GM12878 (cell line): ENCODE results near the gene ANK2. TPM values are rescaled to one million over a fixed set of nuclear protein-coding genes. Genes with fewer than 3 reads are reported as not detected.

Source experiments
- ATAC-seq: fragments of 200-7000 bp; cut with Tn5 transposase; 3 replicates; pipeline ENCODE4 v1.9.1; 2020; ENCODE audit warnings: mild to moderate bottlenecking, moderate library complexity
- BruUV-seq: library from RNA; stranded (reverse); fragments of 400-500 nt; replicated peaks from 2 replicates; lab custom pipeline; 2021; lab: Mats Ljungman, UMichigan
- CTCF ChIA-PET: fragments of 300-600 bp; sonication (Branson Sonifier 250); formaldehyde crosslinking; extraction: SDS; loops from one replicate; lab custom pipeline; 2021; ENCODE audit warnings: inconsistent platforms; lab: Yijun Ruan, JAX
- POLR2A ChIA-PET: fragments of 350-600 bp; formaldehyde crosslinking; extraction: SDS; loops from one replicate; lab custom pipeline; 2021; ENCODE audit warnings: inconsistent platforms; lab: Charles Lee
- RAD21 ChIA-PET: fragments of 300-600 bp; sonication (Branson Sonifier 250); formaldehyde crosslinking; loops from one replicate; lab custom pipeline; 2023; ENCODE audit warnings: antibody characterized with exemption; ENCODE audit not compliant: unreplicated experiment; lab: Charles Lee
- SMC1A ChIA-PET: fragments of 300-600 bp; sonication (Branson Sonifier 250); formaldehyde crosslinking; loops from one replicate; lab custom pipeline; 2023; ENCODE audit not compliant: unreplicated experiment, uncharacterized antibody; lab: Charles Lee
- DNase-seq: peaks from one replicate; pipeline ENCODE4 v3.0.0-alpha.2; 2011; ENCODE audit warnings: low read depth, low spot score
- FAIRE-seq: peaks from 3 replicates; lab custom pipeline; 2011; peaks lifted over from hg19 to GRCh38; lab: Jason Lieb, UNC
- H2AFZ ChIP-seq: 2 replicates; pipeline ENCODE4 v1.6.0; 2011; ENCODE audit warnings: low read depth, low read length, control low read depth; ENCODE audit not compliant: control insufficient read depth
- H3K27ac ChIP-seq: 2 replicates; pipeline ENCODE4 v1.5.1; 2011; ENCODE audit warnings: control low read depth; ENCODE audit not compliant: control insufficient read depth, insufficient read depth
- H3K27me3 ChIP-seq, 2 experiments: replicated peaks in 1 of 2; 2 replicates each; pipeline versions ENCODE4 v1.6.0 to v1.6.1; 2011; ENCODE audit warnings: low read length in 1 of 2; ENCODE audit not compliant: control insufficient read depth in 2 of 2, insufficient read depth in 2 of 2
- H3K36me3 ChIP-seq, 2 experiments: 2 replicates each; pipeline ENCODE4 v1.5.1; 2011; ENCODE audit warnings: low read length in 1 of 2; ENCODE audit not compliant: control insufficient read depth in 2 of 2, insufficient read depth in 2 of 2
- H3K4me1 ChIP-seq: 2 replicates; pipeline ENCODE4 v1.6.1; 2011; ENCODE audit warnings: mild to moderate bottlenecking, low read length, moderate library complexity, mixed read lengths; ENCODE audit not compliant: control insufficient read depth, insufficient read depth
- H3K4me2 ChIP-seq: 2 replicates; pipeline ENCODE4 v1.6.0; 2011; ENCODE audit warnings: control low read depth; ENCODE audit not compliant: control insufficient read depth, insufficient read depth
- H3K4me3 ChIP-seq: fragments of 200-600 bp; sonication (generic); 2 replicates; pipeline ENCODE4 v1.5.1; 2016
- H3K79me2 ChIP-seq: 2 replicates; pipeline ENCODE4 v1.6.0; 2011; ENCODE audit warnings: low read length; ENCODE audit not compliant: control insufficient read depth, insufficient read depth
- H3K9ac ChIP-seq: 2 replicates; pipeline ENCODE4 v1.8.0; 2011; ENCODE audit warnings: low read length, control low read depth, mixed read lengths; ENCODE audit not compliant: control insufficient read depth, insufficient read depth
- H3K9me3 ChIP-seq: replicated peaks from 3 replicates; pipeline ENCODE4 v1.5.1; 2011; ENCODE audit warnings: mild to moderate bottlenecking, low read length; ENCODE audit not compliant: control insufficient read depth, insufficient read depth
- H4K20me1 ChIP-seq: 2 replicates; pipeline ENCODE4 v1.6.0; 2011; ENCODE audit not compliant: control insufficient read depth, insufficient read depth
- HDGF ChIP-seq: fragments of 450-650 bp; IDR thresholded peaks from 2 replicates; pipeline ENCODE4 v1.6.1; 2016; ENCODE audit warnings: antibody characterized with exemption
- KAT2A ChIP-seq: conservative IDR thresholded peaks from 2 replicates; pipeline ENCODE4 v1.6.1; 2011; ENCODE audit warnings: low read depth, low read length; ENCODE audit not compliant: control insufficient read depth
- MEF2A ChIP-seq: IDR thresholded peaks from 2 replicates; pipeline ENCODE4 v1.6.1; 2011; ENCODE audit warnings: low read depth, mild to moderate bottlenecking, low read length, moderate library complexity; ENCODE audit not compliant: insufficient read depth
- MYC ChIP-seq: IDR thresholded peaks from 2 replicates; pipeline ENCODE4 v1.6.1; 2011; ENCODE audit warnings: mild to moderate bottlenecking, low read length, moderate library complexity, inconsistent platforms; ENCODE audit not compliant: insufficient read depth, insufficient replicate concordance, insufficient read length, severe bottlenecking
- NFYB ChIP-seq: IDR thresholded peaks from 2 replicates; pipeline ENCODE4 v1.6.1; 2011; ENCODE audit warnings: low read depth, mild to moderate bottlenecking, low read length, improper control_type of control experiment, moderate library complexity; ENCODE audit not compliant: insufficient read depth
- RAD21 ChIP-seq: IDR thresholded peaks from 2 replicates; pipeline ENCODE4 v1.6.1; 2011; ENCODE audit warnings: mild to moderate bottlenecking, low read depth, low read length, moderate library complexity; ENCODE audit not compliant: insufficient read depth
- RB1 ChIP-seq: fragments of 450-650 bp; formaldehyde crosslinking; IDR thresholded peaks from 2 replicates; pipeline ENCODE4 v1.6.1; 2017; ENCODE audit warnings: mild to moderate bottlenecking, borderline replicate concordance
- SMC3 ChIP-seq: IDR thresholded peaks from 2 replicates; pipeline ENCODE4 v1.6.1; 2011; ENCODE audit warnings: low read length, improper control_type of control experiment, borderline replicate concordance
- STAT3 ChIP-seq: IDR thresholded peaks from 2 replicates; pipeline ENCODE4 v1.6.1; 2011; ENCODE audit warnings: low read depth, low read length, improper control_type of control experiment
- TCF3 ChIP-seq: IDR thresholded peaks from 2 replicates; pipeline ENCODE4 v1.6.1; 2012; ENCODE audit warnings: low read depth, mild to moderate bottlenecking, low read length, borderline replicate concordance; ENCODE audit not compliant: insufficient read depth
- ZNF217 ChIP-seq: fragments of 450-650 bp; IDR thresholded peaks from 2 replicates; pipeline ENCODE4 v1.6.1; 2017; ENCODE audit warnings: antibody characterized with exemption, mild to moderate bottlenecking
- WGBS: methylation state at CpG from one replicate; pipeline ENCODE4 v1.1.6; 2016; ENCODE audit warnings: low lambda C conversion rate; ENCODE audit not compliant: insufficient replicate concordance, insufficient coverage; ENCODE audit errors: missing lambda C conversion rate; 5-methylcytosine and 5-hydroxymethylcytosine counted together
- in situ Hi-C: fragments of 300-500 bp; cut with MboI; formaldehyde crosslinking; loops from 9 replicates; pipeline ENCODE4 v1.14.3; 2018; ENCODE audit warnings: mixed read lengths
- intact Hi-C: fragments of 100-400 bp; cut with micrococcal nuclease; formaldehyde crosslinking; loops from one replicate; pipeline ENCODE4 v1.14.2; 2022; ENCODE audit not compliant: unreplicated experiment
- polyA plus RNA-seq, 11 experiments: library from polyadenylated mRNA; depleted of rRNA in 4 of 11; unstranded in 6 of 11; stranded (reverse) in 5 of 11; fragments of >200 nt; fragmentation: Nextera tagmentation in 4 of 11; fragmentation: Illumina TruSeq in 1 of 11; extraction: Ambion mirVana in 4 of 11; extraction: Trizol in 1 of 11; gene quantifications; 1 replicate in 1 of 11; 2 replicates in 10 of 11; pipeline versions ENCODE4 v1.2.1 to v1.2.3, GENCODE V29; 2011 to 2016; ENCODE audit warnings: inconsistent platforms in 2 of 11, missing spikeins in 2 of 11, low read depth in 1 of 11
- total RNA-seq, 4 experiments: library from RNA; depleted of rRNA in 3 of 4; stranded (reverse); fragments of >200 nt in 3 of 4; fragmentation: Illumina TruSeq in 1 of 4; extraction: Trizol in 1 of 4; gene quantifications; 2 replicates each; pipeline versions ENCODE4 v1.2.1 to v1.2.3, GENCODE V29; 2013 to 2021
- TF ChIP-seq, protein P1 (sequence below): fragments of 450-650 bp; IDR thresholded peaks from 2 replicates; pipeline ENCODE4 v1.6.1; 2018; ENCODE audit warnings: borderline replicate concordance, mild to moderate bottlenecking; ENCODE audit not compliant: partially characterized antibody
- TF ChIP-seq, protein P2 (sequence below): fragments of 450-650 bp; IDR thresholded peaks from 2 replicates; pipeline ENCODE4 v1.6.1; 2017; ENCODE audit warnings: mild to moderate bottlenecking, moderate library complexity
- TF ChIP-seq, protein P3 (sequence below): IDR thresholded peaks from 2 replicates; pipeline ENCODE4 v1.6.1; 2011; ENCODE audit warnings: low read depth, low read length, improper control_type of control experiment, borderline replicate concordance

Gene ANK2
- total and polyA plus RNA-seq, 10 of the 15 experiments (the other 5 are each of a cell fraction or from before 2014, with no cell fraction given) = 1.6 to 13.0 (median 4.1) TPM

DNA sequence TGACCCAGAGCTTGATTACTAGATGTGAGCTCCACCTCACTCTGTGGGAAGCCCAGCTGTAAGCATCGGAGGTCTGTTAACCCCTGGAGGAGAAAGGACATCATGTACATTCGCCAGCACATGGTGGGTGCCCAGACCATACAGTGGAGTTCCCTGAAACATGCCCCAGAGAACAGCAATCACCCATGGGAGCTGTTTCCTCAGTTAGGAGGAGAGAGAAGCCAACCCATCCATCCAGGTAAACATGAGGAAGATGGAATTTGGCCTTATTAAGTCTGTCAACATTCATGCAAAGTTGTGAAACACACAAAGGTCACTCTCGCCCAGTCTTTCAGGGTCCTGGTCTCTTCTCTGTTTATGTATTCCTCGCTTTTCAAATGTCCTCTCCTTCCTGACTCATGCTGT is 354.7 kb downstream of the ANK2 start (continued):
- TF ChIP-seq, protein P1, sequence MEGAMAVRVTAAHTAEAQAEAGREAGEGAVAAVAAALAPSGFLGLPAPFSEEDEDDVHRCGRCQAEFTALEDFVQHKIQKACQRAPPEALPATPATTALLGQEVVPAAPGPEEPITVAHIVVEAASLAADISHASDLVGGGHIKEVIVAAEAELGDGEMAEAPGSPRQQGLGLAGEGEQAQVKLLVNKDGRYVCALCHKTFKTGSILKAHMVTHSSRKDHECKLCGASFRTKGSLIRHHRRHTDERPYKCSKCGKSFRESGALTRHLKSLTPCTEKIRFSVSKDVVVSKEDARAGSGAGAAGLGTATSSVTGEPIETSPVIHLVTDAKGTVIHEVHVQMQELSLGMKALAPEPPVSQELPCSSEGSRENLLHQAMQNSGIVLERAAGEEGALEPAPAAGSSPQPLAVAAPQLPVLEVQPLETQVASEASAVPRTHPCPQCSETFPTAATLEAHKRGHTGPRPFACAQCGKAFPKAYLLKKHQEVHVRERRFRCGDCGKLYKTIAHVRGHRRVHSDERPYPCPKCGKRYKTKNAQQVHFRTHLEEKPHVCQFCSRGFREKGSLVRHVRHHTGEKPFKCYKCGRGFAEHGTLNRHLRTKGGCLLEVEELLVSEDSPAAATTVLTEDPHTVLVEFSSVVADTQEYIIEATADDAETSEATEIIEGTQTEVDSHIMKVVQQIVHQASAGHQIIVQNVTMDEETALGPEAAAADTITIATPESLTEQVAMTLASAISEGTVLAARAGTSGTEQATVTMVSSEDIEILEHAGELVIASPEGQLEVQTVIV = no peak
- TF ChIP-seq TCF3 (no peak), HDGF (no peak), RB1 (no peak), ZNF217 (no peak)

DNA sequence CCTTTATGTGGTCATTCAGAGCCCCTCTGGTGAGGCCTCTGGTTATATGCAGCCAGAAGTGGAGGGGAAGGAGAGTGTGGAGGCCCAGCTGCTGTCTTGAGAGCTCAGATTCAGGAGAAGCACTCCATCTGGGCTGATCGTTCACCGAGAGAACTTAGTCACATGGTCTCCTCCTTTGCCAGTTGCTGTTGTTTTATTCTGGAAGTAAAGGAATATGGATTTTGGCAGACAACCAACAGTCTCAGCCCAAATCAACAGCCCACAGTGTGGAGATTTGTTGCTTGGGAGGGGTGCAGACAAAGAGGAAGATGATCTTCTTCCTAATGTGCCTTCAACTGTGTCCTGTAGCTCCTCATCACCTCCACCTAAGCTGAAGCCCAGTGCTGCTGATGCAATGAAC is 355.4 kb downstream of the ANK2 start:
- CTCF ChIA-PET = interaction anchor here (1.2 to 2.2 kb wide), 3 partner anchors 9 to 776 kb away, joined by 3 to 10 read pairs (median 3); no protein-coding TSS in a partner anchor
- no peak for FAIRE-seq
- TF ChIP-seq MEF2A = no peak
- no peak for TF ChIP-seq KAT2A
- TF ChIP-seq STAT3 = no peak
- TF ChIP-seq NFYB = no peak
- TF ChIP-seq, protein P2, sequence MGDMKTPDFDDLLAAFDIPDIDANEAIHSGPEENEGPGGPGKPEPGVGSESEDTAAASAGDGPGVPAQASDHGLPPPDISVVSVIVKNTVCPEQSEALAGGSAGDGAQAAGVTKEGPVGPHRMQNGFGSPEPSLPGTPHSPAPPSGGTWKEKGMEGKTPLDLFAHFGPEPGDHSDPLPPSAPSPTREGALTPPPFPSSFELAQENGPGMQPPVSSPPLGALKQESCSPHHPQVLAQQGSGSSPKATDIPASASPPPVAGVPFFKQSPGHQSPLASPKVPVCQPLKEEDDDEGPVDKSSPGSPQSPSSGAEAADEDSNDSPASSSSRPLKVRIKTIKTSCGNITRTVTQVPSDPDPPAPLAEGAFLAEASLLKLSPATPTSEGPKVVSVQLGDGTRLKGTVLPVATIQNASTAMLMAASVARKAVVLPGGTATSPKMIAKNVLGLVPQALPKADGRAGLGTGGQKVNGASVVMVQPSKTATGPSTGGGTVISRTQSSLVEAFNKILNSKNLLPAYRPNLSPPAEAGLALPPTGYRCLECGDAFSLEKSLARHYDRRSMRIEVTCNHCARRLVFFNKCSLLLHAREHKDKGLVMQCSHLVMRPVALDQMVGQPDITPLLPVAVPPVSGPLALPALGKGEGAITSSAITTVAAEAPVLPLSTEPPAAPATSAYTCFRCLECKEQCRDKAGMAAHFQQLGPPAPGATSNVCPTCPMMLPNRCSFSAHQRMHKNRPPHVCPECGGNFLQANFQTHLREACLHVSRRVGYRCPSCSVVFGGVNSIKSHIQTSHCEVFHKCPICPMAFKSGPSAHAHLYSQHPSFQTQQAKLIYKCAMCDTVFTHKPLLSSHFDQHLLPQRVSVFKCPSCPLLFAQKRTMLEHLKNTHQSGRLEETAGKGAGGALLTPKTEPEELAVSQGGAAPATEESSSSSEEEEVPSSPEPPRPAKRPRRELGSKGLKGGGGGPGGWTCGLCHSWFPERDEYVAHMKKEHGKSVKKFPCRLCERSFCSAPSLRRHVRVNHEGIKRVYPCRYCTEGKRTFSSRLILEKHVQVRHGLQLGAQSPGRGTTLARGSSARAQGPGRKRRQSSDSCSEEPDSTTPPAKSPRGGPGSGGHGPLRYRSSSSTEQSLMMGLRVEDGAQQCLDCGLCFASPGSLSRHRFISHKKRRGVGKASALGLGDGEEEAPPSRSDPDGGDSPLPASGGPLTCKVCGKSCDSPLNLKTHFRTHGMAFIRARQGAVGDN = no peak
- TF ChIP-seq, protein P3, sequence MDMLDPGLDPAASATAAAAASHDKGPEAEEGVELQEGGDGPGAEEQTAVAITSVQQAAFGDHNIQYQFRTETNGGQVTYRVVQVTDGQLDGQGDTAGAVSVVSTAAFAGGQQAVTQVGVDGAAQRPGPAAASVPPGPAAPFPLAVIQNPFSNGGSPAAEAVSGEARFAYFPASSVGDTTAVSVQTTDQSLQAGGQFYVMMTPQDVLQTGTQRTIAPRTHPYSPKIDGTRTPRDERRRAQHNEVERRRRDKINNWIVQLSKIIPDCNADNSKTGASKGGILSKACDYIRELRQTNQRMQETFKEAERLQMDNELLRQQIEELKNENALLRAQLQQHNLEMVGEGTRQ = no peak
- no peak for TF ChIP-seq RAD21
- TF ChIP-seq SMC3 = no peak
- no peak for TF ChIP-seq MYC

More for the DNA sequence above, 355.4 kb downstream of the ANK2 start:
- POLR2A ChIA-PET = interaction anchor here (1.6 kb wide), 1 partner anchor 143 kb away, joined by 3 read pairs; no protein-coding TSS in a partner anchor
- Histone ChIP-seq H3K9ac (no peak overlapping the region), H3K79me2 (no peaks in the 10 kb centered on the region), H3K4me2 (no peak overlapping the region), H3K4me1 (no peaks in the 10 kb centered on the region), H3K9me3 (no peaks in the 10 kb centered on the region; the same call in 2 of the 3 replicates), H3K4me3 (no peak overlapping the region), H3K27ac (no peak overlapping the region), H4K20me1 (no peaks in the 10 kb centered on the region), H3K36me3 (no peaks in the 10 kb centered on the region), H2AFZ (no peak overlapping the region), H3K27me3 (no peaks in the 10 kb centered on the region)
- in situ Hi-C loops (no loop called here), intact Hi-C loops (no loop called here)
- ATAC-seq (no peak), DNase-seq (no peak)
- RAD21 ChIA-PET = interaction anchor here (0.6 kb wide), 1 partner anchor 233 kb away, joined by 3 read pairs; no protein-coding TSS in a partner anchor
- whole genome bisulfite sequencing = 100% methylated on average over 2 of the region's 2 CpGs
- SMC1A ChIA-PET = interaction anchor here (0.8 to 3.0 kb wide), 3 partner anchors 10 to 48 kb away, joined by 3 to 12 read pairs (median 3); no protein-coding TSS in a partner anchor
- no TSS peak for BruUV-seq
